ENCODE data around the gene TRIM9.
"Not testable (repeated sequence)": the region's sequence is repeated elsewhere in the genome, so short reads cannot be mapped to it uniquely, and the experiment has no call there.

Gene TRIM9

GRCh38 chr14:51004801-51005526 is 89.9 kb downstream of the TRIM9 start:
- no peak for DNase-seq (ENCODE audit: low read depth)

GRCh38 chr14:51004352-51004800 is 90.5 kb downstream of the TRIM9 start:
- DNase-seq (ENCODE audit: low read depth) = no peak

- DNase-seq (ENCODE audit: low read depth) = no peak
Observed at GRCh38 chr14:51002406-51002999, 92.4 kb downstream of the TRIM9 start.

GRCh38 chr14:51000566-51000965 is 94.3 kb downstream of the TRIM9 start:
- DNase-seq (ENCODE audit: low read depth) = no peak

- DNase-seq (ENCODE audit: low read depth) = no peak
Observed at GRCh38 chr14:50999726-51000125, 95.2 kb downstream of the TRIM9 start.

- DNase-seq (ENCODE audit: low read depth) = no peak
Observed at GRCh38 chr14:50998612-50999011, 96.3 kb downstream of the TRIM9 start.

GRCh38 chr14:50997712-50998111 is 97.2 kb downstream of the TRIM9 start:
- no peak for DNase-seq (ENCODE audit: low read depth)

- DNase-seq (ENCODE audit: low read depth) = not testable (repeated sequence)
Observed at GRCh38 chr14:50994158-50994557, 100.7 kb downstream of the TRIM9 start.

GRCh38 chr14:50985859-50986331 is 109.0 kb downstream of the TRIM9 start:
- no peak for DNase-seq (ENCODE audit: low read depth)

- DNase-seq (ENCODE audit: low read depth) = no peak
Observed at GRCh38 chr14:50985124-50985858, 109.6 kb downstream of the TRIM9 start.

- no peak for DNase-seq (ENCODE audit: low read depth)
Observed at GRCh38 chr14:50984036-50984710, 110.7 kb downstream of the TRIM9 start.

GRCh38 chr14:50979941-50980850 is 114.7 kb downstream of the TRIM9 start:
- DNase-seq (ENCODE audit: low read depth) = no peak

GRCh38 chr14:50978888-50979287 is 116.0 kb downstream of the TRIM9 start:
- no peak for DNase-seq (ENCODE audit: low read depth)

GRCh38 chr14:50978529-50978871 is 116.4 kb downstream of the TRIM9 start:
- DNase-seq (ENCODE audit: low read depth) = no peak

GRCh38 chr14:50977863-50978528 is 116.9 kb downstream of the TRIM9 start:
- DNase-seq (ENCODE audit: low read depth) = no peak

GRCh38 chr14:50974118-50974517 is 120.8 kb downstream of the TRIM9 start:
- no peak for DNase-seq (ENCODE audit: low read depth)

GRCh38 chr14:50972734-50973133 is 122.2 kb downstream of the TRIM9 start:
- DNase-seq (ENCODE audit: low read depth) = no peak

- DNase-seq (ENCODE audit: low read depth) = no peak
Observed at GRCh38 chr14:50970886-50971781, 123.8 kb downstream of the TRIM9 start.

GRCh38 chr14:50967790-50968189 is 127.1 kb downstream of the TRIM9 start:
- DNase-seq (ENCODE audit: low read depth) = no peak

GRCh38 chr14:50967103-50967502 is 127.8 kb downstream of the TRIM9 start:
- DNase-seq (ENCODE audit: low read depth) = no peak
